CD4-positive, CD25-positive, alpha-beta regulatory T cell (primary cell): Measurements from ENCODE around the gene FBXL3. TPM values are rescaled to one million over a fixed set of nuclear protein-coding genes. Genes with fewer than 3 reads are reported as not detected.

ENCODE experiments used
- ATAC-seq, 2 donors: fragments of 150-1000 bp; cut with Tn5 transposase; one replicate each; pipeline ENCODE4 v1.10.0; 2021; ENCODE audit warnings: low read depth in 2 of 2, moderate number of reproducible peaks in 2 of 2, moderate library complexity in 1 of 2
- DNase-seq, 3 donors: peaks; one replicate each; pipeline versions ENCODE4 v3.0.0 to v3.0.0-alpha.2; 2012 to 2022; ENCODE audit warnings: mixed read lengths in 1 of 3
- H3K27ac ChIP-seq: one replicate; pipeline ENCODE4 v1.7.0; 2013; ENCODE audit warnings: mild to moderate bottlenecking, low read length; ENCODE audit not compliant: insufficient read depth, poor library complexity, severe bottlenecking
- H3K27me3 ChIP-seq: one replicate; pipeline ENCODE4 v1.7.0; 2013; ENCODE audit warnings: low read length; ENCODE audit not compliant: control insufficient read depth, insufficient read depth
- H3K36me3 ChIP-seq: one replicate; pipeline ENCODE4 v1.7.0; 2013; ENCODE audit warnings: mild to moderate bottlenecking, low read length, moderate library complexity; ENCODE audit not compliant: control insufficient read depth, insufficient read depth
- H3K4me1 ChIP-seq: 2 replicates; pipeline ENCODE4 v1.7.0; 2013; ENCODE audit warnings: mild to moderate bottlenecking, low read length; ENCODE audit not compliant: insufficient read depth, control insufficient read depth, poor library complexity, severe bottlenecking
- H3K4me3 ChIP-seq: one replicate; pipeline ENCODE4 v1.7.0; 2013; ENCODE audit warnings: low read depth, mild to moderate bottlenecking, low read length, moderate library complexity
- H3K9me3 ChIP-seq, 2 experiments: 1 replicate in 1 of 2; 2 replicates in 1 of 2; pipeline ENCODE4 v1.7.0; 2013; ENCODE audit warnings: low read length in 2 of 2, mild to moderate bottlenecking in 1 of 2, moderate library complexity in 1 of 2; ENCODE audit not compliant: control insufficient read depth in 2 of 2
- H3K27ac Mint-ChIP-seq, 3 donors: one replicate each; pipeline ENCODE4 v1.8.0; 2020 to 2022; ENCODE audit warnings: mild to moderate bottlenecking in 3 of 3, mixed read lengths in 3 of 3, moderate library complexity in 2 of 3
- H3K27me3 Mint-ChIP-seq: one replicate; pipeline ENCODE4 v1.8.0; 2022; ENCODE audit warnings: mild to moderate bottlenecking, mixed read lengths
- H3K36me3 Mint-ChIP-seq: one replicate; pipeline ENCODE4 v1.8.0; 2020; ENCODE audit warnings: mixed read lengths
- H3K4me1 Mint-ChIP-seq, 4 donors: one replicate each; pipeline ENCODE4 v1.8.0; 2020 to 2022; ENCODE audit warnings: mixed read lengths in 4 of 4, mild to moderate bottlenecking in 1 of 4
- H3K4me3 Mint-ChIP-seq, 4 donors: one replicate each; pipeline ENCODE4 v1.8.0; 2020 to 2022; ENCODE audit warnings: mild to moderate bottlenecking in 4 of 4, mixed read lengths in 4 of 4, moderate library complexity in 3 of 4
- H3K9me3 Mint-ChIP-seq, 7 donors: one replicate each; pipeline ENCODE4 v1.8.0; 2020 to 2022; ENCODE audit warnings: mixed read lengths in 7 of 7, mild to moderate bottlenecking in 3 of 7, moderate library complexity in 2 of 7
- polyA plus RNA-seq, 4 donors: library from polyadenylated mRNA; unstranded; fragments of 300-500 nt; fragmentation: Illumina TruSeq; gene quantifications; one replicate each; pipeline ENCODE4 v1.2.3, GENCODE V29; 2021
- total RNA-seq: library from RNA; stranded (reverse); gene quantifications from one replicate; pipeline ENCODE4 v1.2.3, GENCODE V29; 2022

Gene FBXL3
- total and polyA plus RNA-seq, 5 donors from 2014 or later = 36.7 to 89.0 (median 51.0) TPM

- peak overlapping the region in 1 of 4 donors; percentile 86 for H3K4me3 Mint-ChIP-seq
- peaks cover 22% of the 10 kb centered on the region for H3K27me3 Mint-ChIP-seq
- no peak for ATAC-seq
Measured at GRCh38 chr13:76958841-76959432, 68.0 kb downstream of the FBXL3 start.

GRCh38 chr13:76955661-76956060 is 71.3 kb downstream of the FBXL3 start:
- Mint-ChIP-seq H3K27me3 (peaks cover 28% of the 10 kb centered on the region), H3K36me3 (no peaks in the 10 kb centered on the region), H3K27ac (no peak overlapping the region), H3K4me3 (no peak overlapping the region), H3K9me3 (peaks cover 0 to 17% (median 10%) of the 10 kb centered on the region in 7 donors), H3K4me1 (no peaks in the 10 kb centered on the region)
- DNase-seq (no peak), ATAC-seq (no peak)
- peaks cover 12 to 21% of the 10 kb centered on the region in 2 experiments for H3K9me3 ChIP-seq
- peaks cover 5% of the 10 kb centered on the region for H3K27me3 ChIP-seq
- H3K27ac ChIP-seq = no peak overlapping the region
- no peaks in the 10 kb centered on the region for H3K4me1 ChIP-seq
- H3K36me3 ChIP-seq = no peaks in the 10 kb centered on the region
- H3K4me3 ChIP-seq = no peak overlapping the region

More at GRCh38 chr13:76958841-76959432, 68.0 kb downstream of the FBXL3 start:
- no peaks in the 10 kb centered on the region for H3K4me1 Mint-ChIP-seq
- Histone ChIP-seq H3K4me3 (no peak overlapping the region), H3K27me3 (no peaks in the 10 kb centered on the region), H3K4me1 (no peaks in the 10 kb centered on the region), H3K9me3 (peaks cover 18 to 25% of the 10 kb centered on the region in 2 experiments), H3K27ac (no peak overlapping the region), H3K36me3 (no peaks in the 10 kb centered on the region)
- no peaks in the 10 kb centered on the region for H3K36me3 Mint-ChIP-seq
- H3K27ac Mint-ChIP-seq = no peak overlapping the region
- H3K9me3 Mint-ChIP-seq = peaks cover 1 to 20% (median 11%) of the 10 kb centered on the region in 7 donors
- no peak for DNase-seq

Other genes with a start within 250 kb of the FBXL3 start
- gene KCTD12, start 140.8 kb downstream of the FBXL3 start, total RNA-seq = 2.8 TPM
- gene KCTD12, start 140.8 kb downstream of the FBXL3 start, polyA plus RNA-seq = under 1 TPM; 0.19 to 0.33 (median 0.24) TPM
- not detected for gene ACOD1, start 78.6 kb downstream of the FBXL3 start, total RNA-seq
- not detected for gene ACOD1, start 78.6 kb downstream of the FBXL3 start, polyA plus RNA-seq
- 27.3 TPM for gene CLN5, start 35.1 kb downstream of the FBXL3 start, total RNA-seq
- 10 to 100 TPM; 36.9 to 45.5 (median 41.0) TPM for gene CLN5, start 35.1 kb downstream of the FBXL3 start, polyA plus RNA-seq